ENCODE measurements around the gene LRTM2.
A peak's percentile ranks its signal among the peaks of the same experiment; 100 is the strongest.

LRTM2 gene

GRCh38 chr12:1820191-1820895 lies at the start of gene LRTM2:
LRTM2 (plus strand) TSS chr12:1820565; CDS start chr12:1828149, 7,584 bp downstream.
- peaks cover 0 to 25% (median 0%) of the 10 kb centered on the region in 11 experiments; a peak in 9 of 22 replicates for H3K27me3 ChIP-seq
- H3K4me3 ChIP-seq, result peak within 1 kb of the TSS; percentile 2 to 52 (median 35); a peak in 17 of 20 replicates

GRCh38 chr12:1773937-1774655 lies 46.3 kb upstream of the LRTM2 start:
- H3K36me3 ChIP-seq, result peaks cover 54 to 100% (median 92%) of the 10 kb centered on the region in 11 experiments

More at GRCh38 chr12:1820191-1820895, at the start of gene LRTM2:
- peak within 1 kb of the TSS in 7 of 11 experiments; percentile 55 to 82 (median 79); a peak in 10 of 22 replicates for H3K27ac ChIP-seq
- peak within 1 kb of the TSS in 8 of 11 experiments; percentile 46 to 79 (median 62); a peak in 16 of 22 replicates for H3K9ac ChIP-seq
- no peaks in the 10 kb centered on the region for H3K36me3 ChIP-seq
- H3K4me2 ChIP-seq, result peak within 1 kb of the TSS; percentile 80 to 97 (median 95)
- peaks cover 66 to 86% (median 85%) of the 10 kb centered on the region in 10 experiments for H3K4me1 ChIP-seq
- H3K9me3 ChIP-seq (replicated peaks in 1 of 11), result 0 out of 22 replicates have a peak, but pooled peaks cover 0 to 3% (median 0%) of the 10 kb centered on the region in 11 experiments
- H4K20me1 ChIP-seq, result no peaks in the 10 kb centered on the region
- TF ChIP-seq Cebpa-rat (IDR thresholded peaks at IDR 0.05), result no peak

GRCh38 chr12:1776170-1776921 lies 44.0 kb upstream of the LRTM2 start:
- peaks cover 16 to 91% (median 62%) of the 10 kb centered on the region in 11 experiments; a peak in 20 of 22 replicates for H4K20me1 ChIP-seq
- peaks cover 56 to 100% (median 94%) of the 10 kb centered on the region in 11 experiments for H3K36me3 ChIP-seq
- H3K27ac ChIP-seq, result peak overlapping the region in 4 of 11 experiments; percentile 3 to 20 (median 9); a peak in 4 of 22 replicates
- H3K9me3 ChIP-seq (replicated peaks in 1 of 11), result no peaks in the 10 kb centered on the region
- H3K4me2 ChIP-seq, result peak overlapping the region in 7 of 11 experiments; percentile 8 to 50 (median 11); a peak in 6 of 22 replicates
- H3K27me3 ChIP-seq, result no peaks in the 10 kb centered on the region
- H3K9ac ChIP-seq, result 0 out of 22 replicates have a peak overlapping the region, but pooled peaks of 1 of the 11 experiments have one; percentile 18
- no peak overlapping the region for H3K4me3 ChIP-seq
- peaks cover 4 to 21% (median 16%) of the 10 kb centered on the region in 10 experiments; a peak in 15 of 20 replicates for H3K4me1 ChIP-seq
- TF ChIP-seq Cebpa-rat (IDR thresholded peaks at IDR 0.05), result no peak

More at GRCh38 chr12:1773937-1774655, 46.3 kb upstream of the LRTM2 start:
- Histone ChIP-seq H3K9me3 (replicated peaks in 1 of 11) (no peaks in the 10 kb centered on the region), H4K20me1 (peaks cover 16 to 92% (median 65%) of the 10 kb centered on the region in 11 experiments; a peak in 21 of 22 replicates), H3K4me3 (no peak overlapping the region), H3K4me1 (peaks cover 4 to 21% (median 16%) of the 10 kb centered on the region in 10 experiments; a peak in 15 of 20 replicates), H3K4me2 (no peak overlapping the region), H3K9ac (no peak overlapping the region), H3K27me3 (no peaks in the 10 kb centered on the region), H3K27ac (peak overlapping the region in 1 of 11 experiments; percentile 6; a peak in 1 of 22 replicates)
- no peak for TF ChIP-seq Cebpa-rat (IDR thresholded peaks at IDR 0.05)

- Histone ChIP-seq H4K20me1 (peaks cover 15 to 91% (median 61%) of the 10 kb centered on the region in 11 experiments; a peak in 19 of 22 replicates), H3K4me2 (no peak overlapping the region), H3K36me3 (peaks cover 65 to 100% (median 96%) of the 10 kb centered on the region in 11 experiments), H3K27me3 (no peaks in the 10 kb centered on the region), H3K9me3 (replicated peaks in 1 of 11) (no peaks in the 10 kb centered on the region), H3K27ac (no peak overlapping the region), H3K4me3 (no peak overlapping the region), H3K4me1 (peaks cover 4 to 21% (median 16%) of the 10 kb centered on the region in 10 experiments; a peak in 15 of 20 replicates), H3K9ac (no peak overlapping the region)
- TF ChIP-seq Cebpa-rat (IDR thresholded peaks at IDR 0.05), result no peak
These were observed 42.6 kb upstream of the LRTM2 start for GRCh38 chr12:1777798-1778197.

- H3K4me3 ChIP-seq, result no peak overlapping the region
- H3K36me3 ChIP-seq, result peaks cover 65 to 100% (median 96%) of the 10 kb centered on the region in 11 experiments
- H4K20me1 ChIP-seq, result peaks cover 15 to 91% (median 66%) of the 10 kb centered on the region in 11 experiments; a peak in 19 of 22 replicates
- H3K27ac ChIP-seq, result no peak overlapping the region
- TF ChIP-seq Cebpa-rat (IDR thresholded peaks at IDR 0.05), result no peak
- H3K9ac ChIP-seq, result no peak overlapping the region
- peaks cover 4 to 21% (median 15%) of the 10 kb centered on the region in 10 experiments; a peak in 15 of 20 replicates for H3K4me1 ChIP-seq
- no peaks in the 10 kb centered on the region for H3K27me3 ChIP-seq
- no peaks in the 10 kb centered on the region for H3K9me3 ChIP-seq (replicated peaks in 1 of 11)
- H3K4me2 ChIP-seq, result no peak overlapping the region
These were observed 41.5 kb upstream of the LRTM2 start for GRCh38 chr12:1778911-1779310.

GRCh38 chr12:1779783-1780182 lies 40.6 kb upstream of the LRTM2 start:
- Histone ChIP-seq H3K4me1 (peaks cover 4 to 20% (median 14%) of the 10 kb centered on the region in 10 experiments; a peak in 15 of 20 replicates), H3K27me3 (no peaks in the 10 kb centered on the region), H3K36me3 (peaks cover 63 to 100% (median 97%) of the 10 kb centered on the region in 11 experiments), H4K20me1 (peaks cover 9 to 87% (median 59%) of the 10 kb centered on the region in 11 experiments; a peak in 18 of 22 replicates), H3K4me2 (no peak overlapping the region), H3K9me3 (replicated peaks in 1 of 11) (no peaks in the 10 kb centered on the region), H3K27ac (no peak overlapping the region), H3K4me3 (no peak overlapping the region), H3K9ac (no peak overlapping the region)
- no peak for TF ChIP-seq Cebpa-rat (IDR thresholded peaks at IDR 0.05)

DNA sequence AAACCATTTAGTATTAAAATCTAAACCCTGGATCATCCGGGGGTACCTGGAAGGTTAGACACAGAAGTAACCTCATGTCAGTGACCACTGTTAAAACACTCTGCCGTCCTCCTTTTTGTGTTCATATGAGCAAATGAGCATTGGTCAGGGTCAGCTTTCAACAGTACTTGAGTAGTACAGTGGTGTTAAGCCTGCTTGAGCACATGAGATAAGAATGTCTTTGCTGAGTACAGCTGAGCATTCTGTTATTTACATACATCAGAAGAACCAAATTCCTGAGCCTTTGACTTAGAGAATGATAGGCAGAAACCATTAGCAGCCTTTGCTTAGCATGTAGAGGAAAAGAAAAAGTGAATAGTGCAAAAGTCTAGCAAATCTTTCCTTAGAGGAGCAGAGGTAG lies 38.6 kb upstream of the LRTM2 start:
- Histone ChIP-seq H3K27me3 (no peaks in the 10 kb centered on the region), H4K20me1 (peaks cover 0 to 87% (median 52%) of the 10 kb centered on the region in 11 experiments; a peak in 14 of 22 replicates), H3K36me3 (peaks cover 72 to 100% (median 98%) of the 10 kb centered on the region in 11 experiments), H3K9ac (peak overlapping the region in 1 of 11 experiments; percentile 1; a peak in 1 of 22 replicates), H3K4me1 (peaks cover 0 to 10% (median 8%) of the 10 kb centered on the region in 10 experiments; a peak in 12 of 20 replicates), H3K9me3 (replicated peaks in 1 of 11) (no peaks in the 10 kb centered on the region), H3K4me3 (no peak overlapping the region), H3K27ac (no peak overlapping the region), H3K4me2 (no peak overlapping the region)
- TF ChIP-seq Cebpa-rat (IDR thresholded peaks at IDR 0.05), result no peak

DNA sequence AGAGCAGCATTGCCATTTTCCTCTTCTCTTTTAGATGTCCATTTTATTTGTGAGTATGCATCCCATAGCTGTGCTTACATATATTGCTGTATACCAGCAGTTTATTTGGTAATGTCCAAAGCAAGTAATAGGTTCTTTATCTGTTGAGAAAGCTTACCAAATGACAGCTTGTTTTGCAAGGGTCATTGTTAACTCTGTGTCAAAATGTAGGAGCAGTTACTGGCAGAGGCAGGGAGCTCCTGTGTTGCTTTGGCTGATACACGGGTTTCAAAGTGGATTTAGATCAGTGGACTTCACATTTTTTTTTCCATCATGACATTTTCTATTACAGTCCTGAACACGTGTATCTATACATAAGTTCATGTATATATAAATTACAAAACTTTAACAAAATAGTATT lies 38.1 kb upstream of the LRTM2 start:
- Histone ChIP-seq H3K27me3 (no peaks in the 10 kb centered on the region), H3K4me2 (no peak overlapping the region), H3K9ac (no peak overlapping the region), H3K36me3 (peaks cover 76 to 100% (median 100%) of the 10 kb centered on the region in 11 experiments), H3K4me1 (peaks cover 0 to 10% (median 7%) of the 10 kb centered on the region in 10 experiments; a peak in 7 of 20 replicates), H3K4me3 (no peak overlapping the region), H4K20me1 (peaks cover 0 to 89% (median 52%) of the 10 kb centered on the region in 11 experiments; a peak in 13 of 22 replicates), H3K9me3 (replicated peaks in 1 of 11) (no peaks in the 10 kb centered on the region), H3K27ac (no peak overlapping the region)
- TF ChIP-seq Cebpa-rat (IDR thresholded peaks at IDR 0.05), result no peak

Measured in BLaER1 treated with 17β-estradiol and CSF1 and Interleukin-3, amounts not matched to agents 10 nM and 100 nM (cell line).